ENCODE measurements around the gene DPH1.
A peak's percentile ranks its signal among the peaks of the same experiment; 100 is the strongest.

Gene DPH1

DNA sequence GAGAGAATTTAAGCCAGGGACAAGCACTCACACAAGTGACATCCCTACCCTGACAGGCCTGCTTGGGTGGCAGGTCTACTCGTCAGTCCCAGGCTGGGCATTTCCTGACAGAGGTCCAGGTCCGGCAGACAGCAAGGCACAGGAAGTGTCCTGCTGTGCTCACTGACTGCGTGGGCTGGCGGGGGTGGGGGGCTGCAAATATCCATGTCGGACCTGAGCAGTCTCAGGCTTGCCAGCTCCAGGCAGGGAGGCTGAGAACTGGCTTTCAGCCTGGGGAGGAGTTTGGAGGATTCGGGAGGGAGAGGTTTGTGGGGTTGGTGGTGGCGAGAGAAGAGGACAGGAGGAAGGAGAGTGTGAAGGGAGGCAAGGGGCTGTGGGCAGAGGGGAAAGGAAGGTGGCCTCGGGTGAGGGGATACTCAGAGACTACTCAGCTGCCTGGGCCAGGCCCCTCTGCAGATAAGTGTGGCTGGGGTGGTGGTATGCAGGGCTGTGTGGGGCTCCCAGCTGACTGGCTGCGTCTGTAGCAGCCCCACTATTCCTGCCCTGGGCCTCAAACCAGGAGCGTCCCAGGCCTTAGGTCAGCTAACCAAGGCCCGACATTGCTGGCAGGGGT lies 32.7 kb downstream of the DPH1 start:
- no peak for DNase-seq (ENCODE audit: low read depth)

DNA sequence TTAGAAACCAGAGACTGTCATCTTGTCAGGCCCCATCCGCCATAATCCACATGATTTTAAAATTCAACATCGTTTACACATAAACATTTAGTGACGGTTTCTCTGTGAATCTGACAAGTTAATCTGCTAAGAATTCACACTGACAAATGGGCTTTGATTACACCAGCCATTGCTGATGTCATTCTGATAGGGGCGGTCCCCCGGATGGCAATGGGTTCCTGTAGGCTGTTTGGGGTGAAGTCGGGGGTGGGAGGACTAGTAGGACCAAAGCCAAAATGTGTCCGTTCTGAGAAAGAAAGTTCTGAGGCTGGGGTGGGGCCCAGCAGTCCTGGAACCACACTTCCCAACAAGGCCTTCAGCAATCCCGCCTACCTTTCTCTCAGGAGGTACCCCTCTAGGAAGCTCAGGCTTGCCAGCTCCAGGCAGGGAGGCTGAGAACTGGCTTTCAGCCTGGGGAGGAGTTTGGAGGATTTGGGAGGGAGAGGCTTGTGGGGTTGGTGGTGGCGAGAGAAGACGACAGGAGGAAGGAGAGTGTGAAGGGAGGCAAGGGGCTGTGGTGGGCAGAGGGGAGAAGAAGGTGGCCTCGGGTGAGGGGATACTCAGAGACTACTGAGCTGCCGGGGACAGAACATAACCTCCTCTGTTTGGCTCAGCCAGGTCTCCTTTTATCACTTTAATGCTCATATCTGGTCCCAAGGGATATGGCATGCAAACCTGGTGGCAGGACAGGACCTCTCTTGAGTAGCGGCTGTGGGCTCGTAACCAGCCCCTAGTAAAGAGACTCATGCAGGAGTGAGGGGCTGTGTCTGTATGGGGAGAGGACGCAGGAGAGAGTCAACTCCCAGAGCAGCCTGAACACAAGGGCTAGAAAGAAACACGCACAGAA lies 33.6 kb downstream of the DPH1 start:
- no peak for DNase-seq (ENCODE audit: low read depth)

DNA sequence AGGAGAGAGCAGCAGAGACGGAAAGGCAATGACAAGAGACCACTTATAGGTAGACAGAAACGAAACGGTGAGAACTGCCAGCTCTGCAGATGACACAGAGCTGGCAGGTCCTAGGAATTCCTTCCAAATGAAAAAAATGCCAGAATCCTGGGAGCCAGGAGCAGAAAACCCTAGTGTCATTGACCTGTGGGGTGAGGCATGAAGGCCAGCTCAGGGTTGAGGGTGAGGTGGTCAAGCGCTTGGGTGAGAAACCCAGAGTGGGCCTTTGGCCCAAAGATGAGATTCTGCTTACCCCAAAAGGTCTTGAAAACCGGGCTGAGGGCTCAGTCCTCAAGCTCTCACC lies 34.2 kb downstream of the DPH1 start:
- no peak for DNase-seq (ENCODE audit: low read depth)

DNA sequence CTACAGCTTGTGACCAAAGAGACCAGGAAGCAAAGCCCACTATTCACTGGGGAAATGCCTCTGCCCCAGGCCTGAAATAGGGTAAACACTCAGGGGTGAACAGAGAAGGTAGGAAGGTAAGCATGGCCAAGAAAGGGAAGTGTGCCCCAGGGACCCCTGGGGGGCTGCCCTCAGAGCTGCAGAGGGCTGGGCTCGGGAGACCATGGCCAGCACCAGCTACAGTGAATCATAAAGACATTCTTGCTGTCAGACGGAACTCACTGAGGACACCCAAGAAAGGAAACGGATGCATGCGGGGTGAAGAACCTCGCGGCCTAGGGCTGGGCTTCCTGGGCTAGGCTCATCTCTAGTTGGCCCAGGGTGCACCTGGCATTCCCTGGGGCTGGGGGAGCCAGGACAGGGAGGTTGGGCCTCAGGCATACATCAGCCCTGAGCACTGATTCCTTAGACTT lies 34.6 kb downstream of the DPH1 start:
- no peak for DNase-seq (ENCODE audit: low read depth)

DNA sequence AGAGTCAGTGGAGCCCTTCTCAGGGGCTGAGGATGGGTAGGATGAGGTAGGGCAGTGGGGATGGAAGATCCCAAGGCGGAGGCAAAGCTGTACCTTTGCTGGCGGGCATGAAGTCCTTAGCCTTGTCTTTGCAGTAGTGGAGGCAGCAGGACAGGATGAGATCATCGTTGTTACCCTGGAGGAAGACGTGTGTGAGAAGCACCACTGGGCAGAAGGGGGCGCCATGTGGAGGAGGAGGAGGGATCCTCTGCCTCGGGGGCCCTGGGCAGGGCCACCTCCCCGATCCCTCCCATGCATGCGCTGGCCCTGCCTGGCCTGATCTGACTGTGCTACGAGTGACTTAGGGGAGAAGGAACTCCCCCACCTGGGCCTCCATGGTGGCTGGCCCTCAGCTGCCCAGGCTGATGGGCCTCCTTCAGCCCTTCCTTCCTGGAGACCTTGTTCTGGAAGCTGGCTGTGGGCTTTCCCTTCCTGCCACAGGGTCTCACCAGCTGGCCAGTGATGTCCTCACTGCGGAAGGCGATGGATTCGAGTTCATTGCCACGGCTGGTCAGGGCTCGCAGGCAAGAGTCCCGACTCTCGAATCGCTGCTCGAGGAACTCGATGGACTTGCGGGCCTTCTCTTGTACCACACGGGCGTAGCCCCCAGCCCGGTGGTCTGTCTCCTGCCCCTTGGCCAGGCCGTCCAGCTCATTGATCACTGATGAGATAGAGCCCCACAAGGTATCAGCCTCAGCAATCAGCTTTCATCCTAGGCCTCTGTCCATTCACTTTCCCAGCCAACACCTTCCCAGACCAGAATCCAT lies 35.2 kb downstream of the DPH1 start:
- DNase-seq (ENCODE audit: low read depth), result no peak

DNA sequence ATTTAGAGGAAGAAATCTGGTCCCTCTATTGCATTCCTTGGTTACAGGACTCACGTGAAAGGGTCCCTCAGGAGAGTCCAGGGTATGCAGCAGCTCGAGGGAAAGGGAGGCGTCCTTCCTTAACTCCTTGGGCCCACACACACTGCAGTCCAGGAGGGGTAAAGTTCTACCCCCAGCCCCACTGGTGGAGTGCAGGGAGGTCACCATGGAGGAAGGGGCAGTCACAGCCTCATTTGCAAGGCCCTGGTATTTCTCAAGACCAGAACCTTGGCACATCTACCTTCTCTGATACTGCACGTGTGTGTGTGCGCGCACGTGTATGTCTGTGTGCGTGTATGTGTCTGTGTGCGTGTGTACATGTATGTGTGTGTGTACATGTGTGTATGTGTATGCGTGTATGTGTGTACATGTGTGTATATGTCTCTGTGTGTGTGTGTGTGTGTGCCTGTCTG lies 36.0 kb downstream of the DPH1 start:
- DNase-seq (ENCODE audit: low read depth), result no peak

DNA sequence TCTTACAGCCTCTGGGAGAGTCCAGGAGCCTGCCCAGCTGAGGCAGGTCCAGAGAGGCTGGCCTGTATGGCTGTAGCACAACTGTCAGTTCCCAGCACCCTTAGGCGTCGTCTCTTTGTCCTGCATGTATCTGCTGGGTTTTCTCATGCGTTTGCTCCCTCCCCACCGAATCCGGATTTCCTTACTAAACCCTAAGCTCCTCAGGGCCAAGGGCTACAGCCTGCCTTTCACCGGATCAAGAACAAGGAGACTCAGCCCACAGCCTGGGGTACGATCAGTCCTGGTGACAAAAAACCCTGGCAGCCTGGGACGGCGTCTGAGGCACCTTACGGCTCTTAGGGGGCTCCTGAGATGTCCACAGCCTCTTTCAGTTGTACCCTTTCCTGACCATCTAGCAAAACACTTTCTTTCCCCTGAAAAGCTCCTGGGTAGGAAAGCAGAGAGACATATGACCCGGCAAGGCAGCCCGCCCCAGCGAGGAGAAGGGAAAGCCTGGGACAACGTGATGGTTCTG lies 37.2 kb downstream of the DPH1 start:
- no peak for DNase-seq (ENCODE audit: low read depth)

DNA sequence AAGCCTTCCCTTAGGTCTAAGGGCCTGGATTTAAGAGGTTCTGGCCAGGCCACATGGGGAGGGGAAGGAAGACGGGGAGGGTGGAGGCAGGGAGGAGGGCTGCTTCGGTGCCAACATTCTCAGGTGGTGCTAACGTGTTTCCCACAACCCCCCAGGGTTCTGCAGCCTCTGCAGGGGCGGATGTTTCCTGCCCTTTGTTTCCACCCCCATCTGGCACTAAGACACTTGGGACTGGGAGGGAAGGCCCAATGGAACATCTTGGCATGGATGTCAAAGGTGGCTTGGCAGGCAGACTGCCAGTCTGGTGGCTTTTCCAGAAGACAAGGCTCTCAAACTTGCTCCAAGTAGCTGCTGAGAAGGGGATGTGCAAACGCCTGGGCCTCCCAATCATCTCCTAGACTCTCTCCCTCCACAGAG lies 37.7 kb downstream of the DPH1 start:
- no peak for DNase-seq (ENCODE audit: low read depth)

DNA sequence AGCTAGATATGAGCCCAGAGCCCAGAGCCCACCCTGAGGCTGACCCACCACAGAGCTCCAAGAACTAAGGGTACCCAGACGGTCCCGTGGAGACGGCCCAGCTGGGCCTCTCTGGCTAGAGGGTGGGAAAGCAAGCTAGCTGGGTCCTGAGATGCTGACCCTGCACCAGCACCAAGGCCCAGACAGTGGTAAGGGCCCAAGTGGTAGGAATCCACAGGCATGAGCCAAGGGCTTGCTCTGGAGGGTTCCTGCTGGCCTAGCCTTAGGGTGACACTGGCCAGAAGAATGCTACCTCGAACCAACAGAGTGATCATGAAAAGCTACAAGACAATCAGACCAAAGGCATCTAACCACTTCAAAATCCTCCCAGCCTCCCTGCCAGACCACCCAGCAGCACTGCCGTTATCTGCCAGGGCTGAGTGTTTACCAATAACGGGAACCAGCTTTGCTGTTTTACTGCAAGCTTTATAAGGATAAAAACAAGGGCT lies 38.1 kb downstream of the DPH1 start:
- DNase-seq (ENCODE audit: low read depth), result peak; percentile 94

DNA sequence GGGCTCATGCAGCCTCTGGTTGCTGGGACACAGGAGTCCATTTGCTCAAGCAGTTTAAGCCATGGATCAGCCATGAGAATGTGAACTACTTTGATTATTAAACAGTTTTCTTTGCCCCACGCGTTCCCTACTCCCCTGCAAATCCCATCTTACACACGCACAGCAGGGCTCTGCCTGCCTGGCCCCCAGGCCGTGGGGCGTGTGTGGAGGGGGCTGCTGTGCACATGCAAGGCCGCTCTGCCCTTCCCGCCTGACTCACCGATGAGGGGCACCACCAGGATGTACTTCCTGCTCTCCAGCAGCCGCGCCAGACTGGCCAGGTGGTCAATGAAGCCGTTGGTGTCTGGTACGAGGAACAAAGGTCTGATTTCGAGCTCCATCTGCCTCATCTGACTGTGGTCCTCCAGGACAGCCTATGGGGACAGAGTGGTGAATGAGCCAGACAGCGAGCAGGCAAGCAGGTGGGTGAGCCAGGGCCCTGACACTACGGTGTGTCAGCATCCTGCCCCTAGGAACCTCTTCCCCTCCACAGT lies 38.6 kb downstream of the DPH1 start:
- DNase-seq (ENCODE audit: low read depth), result no peak

DNA sequence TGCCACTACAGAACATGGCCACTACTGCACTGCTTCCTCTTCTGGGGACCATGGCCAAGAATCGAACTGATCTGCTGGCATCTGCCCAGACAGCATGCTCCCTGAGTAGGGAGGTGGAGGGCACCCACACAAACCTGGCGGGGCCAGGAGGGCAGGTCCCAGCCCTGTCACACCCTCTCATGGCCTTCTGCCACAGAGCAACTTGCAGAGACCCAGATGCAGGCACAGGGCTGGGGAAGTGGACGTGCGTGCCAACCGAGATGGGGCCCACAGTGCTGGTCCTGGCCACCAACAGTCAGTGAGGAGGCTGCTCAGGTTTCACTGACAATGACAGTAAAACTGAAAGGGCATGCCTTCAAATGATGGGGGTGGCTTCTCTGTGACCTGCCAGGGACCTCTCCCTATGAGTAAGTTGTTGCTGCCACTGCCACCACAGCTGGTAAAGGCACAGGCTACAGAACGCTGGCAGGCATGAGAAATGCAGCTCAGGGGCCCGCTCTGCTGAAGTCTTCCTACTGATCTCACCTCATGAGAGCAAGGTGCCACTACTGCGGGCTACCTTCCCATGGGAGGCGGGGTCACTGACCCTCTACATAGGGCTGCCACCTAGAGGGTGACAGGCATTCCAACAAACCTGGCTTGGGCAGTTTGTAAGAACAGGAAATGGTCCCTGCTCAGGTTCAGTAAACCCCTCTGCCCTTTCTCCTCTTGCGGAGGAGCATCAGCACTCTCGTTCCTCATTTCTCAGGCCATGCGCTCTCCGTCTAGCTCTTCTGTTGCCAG lies 40.5 kb downstream of the DPH1 start:
- no peak for DNase-seq (ENCODE audit: low read depth)

DNA sequence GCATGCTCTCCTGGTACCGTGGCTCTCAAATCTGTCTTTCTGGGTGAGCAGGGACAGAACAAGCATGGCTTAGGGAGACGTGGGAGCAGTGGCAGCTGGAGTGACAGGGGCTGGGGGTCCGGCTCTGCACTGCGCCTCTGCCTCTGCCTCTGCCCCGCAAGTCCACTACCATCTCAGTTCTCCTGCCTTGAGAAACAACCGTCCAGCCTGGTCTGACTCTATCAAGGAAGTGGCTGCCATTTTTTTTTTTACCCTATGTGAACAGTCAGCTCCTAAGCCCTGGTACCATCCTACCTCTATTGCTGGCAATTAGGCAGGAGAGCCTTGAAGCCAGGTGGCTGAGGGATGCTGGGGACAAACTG lies 41.1 kb downstream of the DPH1 start:
- DNase-seq (ENCODE audit: low read depth), result no peak

DNA sequence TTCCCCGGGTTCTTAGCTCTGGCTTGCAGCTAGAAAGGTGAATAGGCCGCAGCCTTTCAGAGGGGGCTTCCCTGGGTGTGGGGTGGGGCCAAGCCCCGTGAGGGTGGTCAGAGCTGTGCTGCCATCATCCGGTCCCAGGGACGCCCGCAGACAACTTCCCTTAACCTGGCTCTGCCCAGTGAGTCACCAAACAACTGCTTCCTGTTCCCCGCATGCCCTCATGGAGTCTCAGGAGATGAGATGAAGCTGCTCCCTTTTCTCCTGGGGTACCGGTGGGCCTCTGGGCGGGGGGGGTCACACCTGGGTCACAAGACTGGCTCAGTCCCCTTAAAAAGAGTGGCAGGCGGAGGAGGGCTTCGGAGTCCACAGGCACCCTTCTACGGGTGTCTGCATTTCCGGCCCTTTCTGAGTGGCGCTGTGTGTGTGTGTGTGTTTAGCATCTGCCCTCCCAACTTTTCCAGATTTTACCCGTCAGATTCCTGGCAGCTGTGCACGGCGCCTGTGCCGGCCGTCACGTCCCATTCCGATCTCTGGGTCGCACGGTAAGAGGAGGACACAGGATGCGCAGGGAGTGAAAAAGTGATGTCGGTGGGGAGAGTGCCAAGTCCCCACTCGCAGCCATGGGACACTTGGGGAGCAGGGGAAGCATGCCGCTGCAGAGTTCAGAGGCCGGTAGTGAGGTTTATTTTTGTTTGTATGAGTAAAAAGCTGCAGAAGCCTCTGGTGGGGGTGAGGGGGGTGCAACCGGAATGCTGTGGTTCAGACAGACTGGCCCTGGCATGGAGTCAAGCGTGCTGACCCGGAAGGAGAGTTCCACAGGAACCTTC lies 41.7 kb downstream of the DPH1 start:
- DNase-seq (ENCODE audit: low read depth), result no peak

DNA sequence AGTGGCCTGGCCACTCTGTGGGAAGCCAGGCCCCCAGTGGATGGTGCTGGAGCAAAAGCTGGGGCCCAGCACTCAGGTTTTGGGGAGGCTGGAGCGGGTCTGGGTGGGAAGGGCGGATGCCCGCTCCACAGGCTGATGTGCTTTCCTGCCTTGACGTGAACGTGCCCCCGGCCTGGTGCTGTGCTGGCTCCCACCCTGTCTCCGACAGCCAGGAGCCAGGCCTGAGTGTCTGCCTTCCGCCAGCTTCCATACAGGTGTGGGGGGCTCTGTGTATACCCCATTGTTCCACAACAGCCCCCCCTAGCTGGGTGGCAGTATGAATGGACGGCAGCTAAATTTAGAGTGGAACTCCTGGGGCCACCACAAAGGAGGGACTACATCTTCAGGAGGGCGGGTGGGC lies 45.0 kb downstream of the DPH1 start:
- DNase-seq (ENCODE audit: low read depth), result no peak

DNA sequence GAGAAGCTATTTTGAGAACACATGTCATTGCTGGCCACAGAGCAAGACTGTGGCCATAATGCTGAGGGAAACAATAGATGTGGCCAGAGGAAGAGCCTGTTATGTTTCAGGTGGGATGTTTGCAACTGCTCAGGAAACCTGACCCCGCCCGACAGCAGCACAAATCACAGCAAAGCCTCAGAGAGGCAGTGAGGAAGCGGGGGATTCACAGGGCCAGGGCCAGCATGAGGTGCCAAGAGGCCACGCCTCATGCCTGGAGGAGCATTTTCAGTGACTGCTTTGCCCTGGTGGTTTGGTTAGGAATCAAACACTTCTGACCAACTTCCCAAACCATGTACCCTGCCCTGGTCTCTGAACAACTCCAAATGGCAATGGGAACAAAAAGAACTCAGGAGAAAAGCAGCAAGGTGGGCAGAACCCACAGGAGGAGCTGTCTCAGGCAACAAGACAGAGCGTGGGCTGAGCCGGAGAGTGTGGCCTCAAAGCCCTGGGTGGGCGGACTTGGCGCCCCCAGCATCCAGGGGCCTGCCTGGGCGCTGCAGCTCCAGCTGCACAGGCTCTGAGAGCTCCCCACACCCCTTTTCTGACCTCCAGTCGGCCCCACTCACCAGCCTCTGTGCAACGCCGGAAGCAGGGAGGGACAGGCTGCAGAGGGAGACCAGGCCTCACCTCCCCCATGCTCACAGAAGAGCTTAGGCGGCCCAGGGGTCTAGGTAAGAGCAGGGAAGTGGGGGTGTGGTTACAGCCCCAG lies 45.6 kb downstream of the DPH1 start:
- no peak for DNase-seq (ENCODE audit: low read depth)

DNA sequence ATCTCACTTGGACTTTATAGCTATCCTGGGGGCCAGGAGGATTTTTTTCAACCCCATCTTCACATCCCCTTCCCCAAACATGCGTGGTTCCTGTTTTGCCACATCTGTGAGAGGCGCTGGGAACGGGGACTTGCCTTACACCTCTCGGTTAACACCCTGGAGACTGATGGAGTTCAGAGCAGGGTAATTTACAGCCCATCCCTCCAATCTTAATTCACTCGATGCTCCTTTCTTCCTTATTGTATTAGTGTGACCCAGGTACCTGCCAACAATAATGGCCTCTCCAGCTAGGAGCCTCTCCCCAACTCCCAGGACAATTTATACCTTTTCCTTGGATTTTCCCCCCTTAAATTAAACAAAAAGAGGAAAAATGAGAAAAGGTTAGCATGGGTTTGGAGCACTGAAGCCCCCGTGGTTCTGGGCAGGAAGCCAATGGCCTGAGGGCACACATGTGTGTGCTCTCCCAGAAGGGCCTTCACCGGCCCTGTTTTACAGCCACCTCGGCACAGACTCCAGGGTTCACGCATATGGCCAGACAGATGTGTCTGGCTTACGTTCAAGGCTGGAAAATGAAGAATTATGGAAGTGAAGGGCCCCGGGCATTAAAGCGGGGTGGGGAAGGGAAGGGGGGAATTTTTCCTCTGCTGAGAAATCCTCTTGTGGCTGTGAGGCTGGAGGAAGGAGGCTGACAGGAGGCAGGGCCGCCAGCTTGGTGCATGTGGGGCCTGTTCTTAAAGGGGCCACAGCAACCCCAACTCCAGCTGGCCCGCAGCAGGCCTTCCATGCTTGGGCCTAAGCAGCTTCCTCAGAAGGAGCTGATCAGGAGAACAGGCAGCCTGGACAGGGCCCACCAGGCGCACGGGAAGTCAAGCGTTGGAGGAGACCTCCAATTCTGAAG lies 46.4 kb downstream of the DPH1 start:
- DNase-seq (ENCODE audit: low read depth), result no peak

DNA sequence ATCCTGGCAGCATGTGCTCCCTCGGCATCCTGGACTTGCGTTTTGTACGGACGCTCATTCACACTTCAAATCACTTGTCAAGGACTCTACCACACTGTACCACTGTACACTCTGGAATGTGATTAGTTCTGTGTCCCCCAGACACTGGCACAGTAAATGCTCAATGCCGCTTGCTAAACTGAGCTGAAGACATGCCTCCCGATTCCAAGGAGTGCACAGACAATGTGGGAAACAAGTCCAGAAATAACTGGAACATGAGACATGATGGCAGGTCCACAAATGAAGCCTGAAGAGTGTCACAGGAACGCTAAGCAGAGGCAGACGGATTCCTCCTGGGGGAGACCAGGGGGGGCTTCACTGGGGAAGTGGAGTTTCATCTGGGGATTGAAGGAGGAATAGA lies 47.1 kb downstream of the DPH1 start:
- no peak for DNase-seq (ENCODE audit: low read depth)

DNA sequence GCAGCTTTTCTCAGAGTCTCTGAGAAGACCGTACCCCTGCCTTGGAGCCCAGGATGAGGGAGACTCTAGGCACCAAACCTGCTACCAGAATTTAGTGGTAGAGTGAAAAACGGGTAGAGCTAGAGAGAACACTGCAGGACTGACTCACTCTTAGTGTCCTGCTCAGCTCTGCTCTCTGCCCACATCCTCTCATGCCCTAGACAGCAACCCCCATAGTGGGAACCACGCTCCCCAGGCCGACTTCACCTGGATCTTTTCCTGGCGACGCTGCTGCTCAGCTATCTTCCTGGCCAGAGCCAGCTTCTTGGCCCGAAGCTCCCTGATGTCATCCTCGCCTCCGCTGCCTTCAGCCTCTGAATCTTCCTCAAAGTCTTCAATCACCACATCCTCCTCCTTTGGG lies 51.6 kb downstream of the DPH1 start:
- DNase-seq (ENCODE audit: low read depth), result no peak
